Activated CD8-positive, alpha-beta memory T cell treated with anti-CD3 and anti-CD28 coated beads, Interleukin-2, amount 50 U/mL, for 1 hour (primary cell): Measurements from ENCODE around the gene AGO4.
"Not testable (repeated sequence)": the region's sequence is repeated elsewhere in the genome, so short reads cannot be mapped to it uniquely, and the experiment has no call there.

Experiments
- DNase-seq: peaks from one replicate; pipeline ENCODE4 v3.0.0-alpha.2; 2020; ENCODE audit errors: extremely low read depth

The AGO4 gene

GRCh38 chr1:35807614-35808449, at the start of gene AGO4:
Gene AGO4, plus strand, starts transcription at chr1:35808016. Its CDS starts 401 bp downstream, at chr1:35808417.
- DNase-seq = no peak

GRCh38 chr1:35762141-35762540, 45.7 kb upstream of the AGO4 start:
- no peak for DNase-seq

DNA sequence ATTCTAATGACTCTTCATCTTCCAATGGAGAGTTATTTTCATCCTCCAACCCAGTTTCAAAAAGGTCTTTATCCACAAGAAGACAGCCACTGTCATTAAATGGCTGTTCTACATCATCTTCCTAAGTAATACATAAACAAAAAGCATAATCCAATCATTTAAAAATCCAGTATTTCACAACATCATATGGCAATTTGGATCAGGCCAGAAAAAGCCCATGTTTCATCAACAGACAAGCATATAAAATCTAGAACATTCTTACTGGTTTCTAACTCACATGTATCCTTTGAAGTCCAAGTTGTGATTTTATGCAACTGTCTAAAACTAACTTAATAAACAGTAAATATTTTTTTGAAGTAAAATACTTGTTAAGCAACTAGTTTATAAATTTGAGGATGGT, 44.6 kb upstream of the AGO4 start:
- no peak for DNase-seq

DNA sequence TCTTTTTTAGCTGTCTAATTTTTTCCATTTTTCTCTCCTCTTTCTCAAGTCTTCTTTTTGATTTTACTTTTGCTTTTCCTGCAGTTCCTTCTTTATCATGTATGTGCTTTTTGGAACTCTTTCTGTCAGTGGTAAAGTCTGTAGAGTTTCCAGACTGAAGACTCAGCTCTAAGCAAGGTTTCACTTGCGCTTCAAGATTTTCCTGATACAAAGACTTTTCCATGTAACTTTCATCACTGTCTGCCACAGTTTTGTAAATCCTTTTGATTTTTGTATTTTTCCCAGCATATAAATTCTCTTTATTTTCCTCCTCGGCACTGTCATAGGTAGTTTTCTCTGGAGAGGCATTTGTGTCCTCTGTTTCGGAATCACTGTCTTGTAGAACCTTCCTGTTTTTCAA, 43.5 kb upstream of the AGO4 start:
- no peak for DNase-seq

DNA sequence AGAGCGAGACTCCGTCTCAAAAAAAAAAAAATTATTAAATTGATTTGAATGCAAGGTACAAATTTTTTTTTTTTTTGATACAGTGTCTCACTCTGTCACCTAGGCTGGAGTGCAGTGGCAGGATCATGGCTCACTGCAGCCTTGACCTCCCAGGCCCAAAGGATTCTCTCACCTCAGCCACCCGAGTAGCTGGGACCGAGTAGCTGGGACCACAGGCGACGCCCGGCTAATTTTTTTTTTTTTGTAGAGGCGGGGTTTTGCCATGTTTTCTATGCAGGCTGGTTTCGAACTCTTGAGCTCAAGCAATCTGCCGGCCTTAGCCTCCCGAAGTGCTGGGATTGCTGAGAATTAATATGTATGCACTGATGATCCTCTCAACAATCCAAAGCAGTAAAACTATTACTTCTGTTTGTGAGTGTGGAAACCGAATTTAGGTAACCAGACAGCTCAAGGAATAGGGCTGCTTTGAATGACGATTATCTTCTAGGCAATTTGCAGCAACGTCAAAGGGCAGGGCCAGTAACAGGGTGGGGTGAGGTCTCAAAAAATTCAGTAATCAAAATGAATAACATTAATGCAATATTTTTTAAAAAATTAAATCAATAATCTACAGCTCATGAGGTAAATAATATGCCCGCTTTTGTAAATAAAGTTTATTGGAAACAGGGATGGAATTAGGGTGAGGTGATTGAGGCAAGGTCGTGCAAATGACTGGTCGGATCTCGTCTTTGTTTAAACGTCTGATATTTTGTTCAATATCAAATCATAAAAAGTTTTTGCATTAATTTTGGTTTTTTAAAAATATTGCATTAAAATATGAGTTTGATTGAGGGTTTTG, 39.2 kb upstream of the AGO4 start:
- no peak for DNase-seq

DNA sequence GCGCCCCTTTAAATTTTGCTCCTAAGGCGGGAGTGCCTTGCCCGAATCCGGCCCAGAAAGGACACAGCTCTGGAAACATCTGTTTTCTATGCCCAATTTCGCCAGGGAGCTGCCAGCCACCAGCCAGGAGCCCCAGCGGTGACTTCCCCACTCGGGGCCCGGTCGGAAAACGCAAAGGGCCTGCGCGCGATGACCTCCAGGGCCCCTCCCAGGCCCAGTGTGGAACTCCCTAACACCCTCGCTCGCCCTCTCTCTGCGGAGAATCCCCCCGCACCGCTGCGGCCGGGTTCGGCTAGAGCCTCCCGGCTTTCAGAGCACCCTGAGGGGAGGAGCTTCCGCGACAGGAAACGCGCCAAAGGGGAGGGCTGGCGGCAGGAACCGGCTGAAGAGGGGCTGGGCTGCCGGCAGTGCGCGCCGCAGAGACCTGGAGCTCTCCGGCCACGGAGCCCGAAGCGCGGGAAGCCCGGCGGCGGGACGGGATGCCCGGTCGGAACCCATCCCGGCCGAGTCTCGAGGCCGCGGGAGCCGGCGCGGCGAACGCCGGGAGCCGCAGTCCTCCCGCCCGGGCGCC, 38.5 kb upstream of the AGO4 start:
- DNase-seq = peak; percentile 44

DNA sequence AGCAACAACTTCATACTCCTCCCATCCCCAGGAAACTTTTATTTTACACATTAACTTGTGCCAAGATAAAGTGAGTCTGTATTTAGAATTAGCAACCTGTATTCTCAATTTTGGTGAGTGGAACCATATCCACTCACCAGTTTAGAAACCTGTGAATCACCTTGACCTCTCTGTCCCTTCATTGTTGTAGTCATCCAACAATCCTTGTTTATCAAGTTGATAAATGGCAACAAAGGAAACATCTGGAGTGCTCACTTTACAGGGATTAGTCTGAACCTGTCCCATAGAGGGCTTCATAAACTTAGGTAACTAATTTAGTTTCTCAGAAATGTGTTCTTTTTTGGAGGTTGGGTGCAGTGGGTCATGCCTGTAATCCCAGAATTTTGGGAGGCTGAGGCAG, 34.1 kb upstream of the AGO4 start:
- no peak for DNase-seq

GRCh38 chr1:35776172-35776571, 31.6 kb upstream of the AGO4 start:
- not testable (repeated sequence) for DNase-seq

DNA sequence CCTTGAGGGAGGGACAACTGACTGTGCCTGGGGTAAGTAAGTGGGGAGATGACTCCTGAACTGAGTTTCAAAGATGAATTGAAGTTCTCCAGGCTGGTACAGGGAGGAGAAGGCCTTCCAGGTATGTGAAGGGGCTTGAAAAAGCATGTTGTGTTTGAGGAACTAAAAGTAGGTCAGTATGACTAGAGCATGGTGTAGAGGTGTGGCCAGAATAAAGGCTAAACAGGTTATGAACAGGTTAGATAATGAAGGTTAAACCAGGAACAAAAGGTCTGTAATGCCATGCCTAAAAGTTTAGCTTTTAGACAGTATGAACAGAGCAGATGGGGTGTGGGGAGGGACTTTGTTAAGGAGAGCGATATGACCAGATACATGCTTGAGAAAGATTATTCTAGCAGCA, 30.7 kb upstream of the AGO4 start:
- no peak for DNase-seq

DNA sequence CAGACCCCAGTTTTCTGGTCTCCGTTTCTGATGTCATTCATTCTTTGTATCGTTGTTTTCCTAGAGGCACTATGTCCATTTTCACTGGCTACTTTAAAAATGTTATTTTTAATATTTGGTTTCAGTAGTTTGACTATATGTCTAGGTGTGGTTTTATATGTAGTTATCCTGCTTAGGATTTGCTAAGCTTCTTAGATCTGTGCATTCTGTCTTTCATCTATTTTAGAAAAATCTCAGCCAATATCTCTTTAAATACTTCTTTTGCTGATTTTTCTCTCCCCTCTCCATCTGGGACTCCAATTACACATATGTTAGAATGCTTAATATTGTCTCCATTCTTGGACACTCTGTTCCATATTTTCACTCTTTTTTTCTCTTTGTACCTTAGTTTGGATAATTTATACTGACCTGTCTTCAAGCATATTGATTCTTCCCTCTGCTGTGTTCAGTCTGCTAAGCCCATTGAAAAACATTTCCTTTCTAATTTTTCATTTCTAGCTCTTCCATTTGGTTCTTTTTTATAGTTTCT, 24.7 kb upstream of the AGO4 start:
- DNase-seq = no peak

DNA sequence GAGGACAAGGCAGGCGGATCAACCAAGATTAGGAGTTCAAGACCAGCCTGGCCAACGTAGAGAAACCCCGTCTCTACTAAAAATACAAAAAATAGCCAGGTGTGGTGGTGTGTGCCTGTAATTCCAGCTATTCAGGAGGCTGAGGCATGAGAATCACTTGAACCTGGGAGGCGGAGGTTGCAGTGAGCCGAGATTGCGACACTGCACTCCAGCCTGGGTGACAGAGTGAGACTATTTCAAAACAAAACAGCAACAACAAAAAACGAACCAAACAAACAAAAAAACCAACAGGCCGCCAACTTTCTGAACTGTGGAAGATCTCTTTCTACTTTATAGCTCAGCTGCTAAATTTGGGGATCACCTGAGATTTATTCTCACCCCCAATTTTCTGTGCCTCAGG, 23.5 kb upstream of the AGO4 start:
- DNase-seq = not testable (repeated sequence)

GRCh38 chr1:35788139-35788538, 19.7 kb upstream of the AGO4 start:
- DNase-seq = no peak

DNA sequence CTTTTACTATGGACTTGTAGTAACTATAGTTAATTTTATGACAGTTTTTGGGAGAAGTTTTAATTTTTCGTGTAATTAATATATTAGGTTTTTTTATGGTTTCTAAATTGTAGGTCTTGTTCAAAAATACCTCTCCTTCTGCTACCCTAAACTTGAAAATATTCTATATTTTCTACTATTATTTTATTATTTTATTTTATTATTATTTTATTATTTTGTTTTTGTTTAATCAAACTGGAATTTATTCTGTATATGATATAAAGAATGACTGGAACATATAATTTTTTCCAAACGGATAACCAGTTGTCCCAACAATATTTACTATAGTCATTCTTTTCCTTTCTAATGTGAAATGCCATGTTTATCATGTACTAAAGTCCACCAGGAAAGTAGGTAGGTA, 17.1 kb upstream of the AGO4 start:
- DNase-seq = no peak

DNA sequence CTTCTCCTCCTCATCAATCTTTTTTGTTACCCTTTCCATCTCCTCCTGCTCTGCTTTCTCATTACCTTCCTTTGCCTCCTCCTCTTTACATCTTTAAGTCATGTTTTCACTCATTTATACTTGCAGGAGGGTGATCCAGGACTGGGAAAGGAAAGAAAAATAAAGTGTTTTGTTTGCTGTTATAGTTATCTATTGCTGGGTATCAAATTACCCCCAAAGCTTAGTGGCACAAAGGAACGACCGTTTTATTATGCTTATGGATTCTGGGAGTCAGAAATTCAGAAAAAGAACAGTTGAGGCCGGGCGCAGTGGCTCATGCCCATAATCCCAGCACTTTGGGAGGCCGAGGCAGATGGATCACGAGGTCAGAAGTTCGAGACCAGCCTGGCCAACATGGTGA, 12.5 kb upstream of the AGO4 start:
- no peak for DNase-seq

DNA sequence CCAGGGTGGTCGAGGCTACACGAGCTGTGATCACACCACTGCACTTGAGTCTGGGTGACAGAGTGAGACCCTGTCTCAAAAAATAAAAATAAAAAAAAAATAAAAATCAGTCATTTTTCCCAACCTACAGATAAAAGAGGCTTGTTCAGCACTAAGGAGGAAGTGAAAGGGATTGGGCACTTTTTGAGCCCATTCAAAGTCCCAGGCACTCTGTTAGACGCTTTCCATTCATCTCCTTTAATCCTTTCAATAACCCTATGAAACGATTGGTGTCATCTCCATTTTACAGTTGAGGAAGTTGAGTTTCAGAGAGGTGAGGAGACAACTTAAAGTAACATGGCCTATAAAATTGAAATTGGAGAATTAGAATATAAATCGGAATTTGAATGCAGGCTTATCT, 10.4 kb upstream of the AGO4 start:
- no peak for DNase-seq

DNA sequence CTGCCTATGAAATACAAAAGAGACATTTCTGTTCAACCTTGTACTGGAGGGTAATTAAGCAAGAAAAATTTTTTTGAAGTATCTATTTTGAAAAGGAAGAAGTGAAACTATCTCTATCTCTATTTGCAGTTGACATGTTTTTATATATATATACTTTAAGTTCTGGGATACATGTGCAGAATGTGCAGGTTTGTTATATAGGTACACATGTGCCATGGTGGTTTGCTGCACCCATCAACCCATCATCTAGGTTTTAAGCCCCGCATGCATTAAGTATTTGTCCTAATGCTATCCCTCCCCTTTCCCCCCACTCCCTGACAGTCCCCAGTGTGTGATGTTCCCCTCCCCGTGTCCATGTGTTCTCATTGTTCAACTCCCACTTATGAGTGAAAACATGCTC, 9.8 kb upstream of the AGO4 start:
- not testable (repeated sequence) for DNase-seq

GRCh38 chr1:35800167-35800887, 7.5 kb upstream of the AGO4 start:
- not testable (repeated sequence) for DNase-seq

DNA sequence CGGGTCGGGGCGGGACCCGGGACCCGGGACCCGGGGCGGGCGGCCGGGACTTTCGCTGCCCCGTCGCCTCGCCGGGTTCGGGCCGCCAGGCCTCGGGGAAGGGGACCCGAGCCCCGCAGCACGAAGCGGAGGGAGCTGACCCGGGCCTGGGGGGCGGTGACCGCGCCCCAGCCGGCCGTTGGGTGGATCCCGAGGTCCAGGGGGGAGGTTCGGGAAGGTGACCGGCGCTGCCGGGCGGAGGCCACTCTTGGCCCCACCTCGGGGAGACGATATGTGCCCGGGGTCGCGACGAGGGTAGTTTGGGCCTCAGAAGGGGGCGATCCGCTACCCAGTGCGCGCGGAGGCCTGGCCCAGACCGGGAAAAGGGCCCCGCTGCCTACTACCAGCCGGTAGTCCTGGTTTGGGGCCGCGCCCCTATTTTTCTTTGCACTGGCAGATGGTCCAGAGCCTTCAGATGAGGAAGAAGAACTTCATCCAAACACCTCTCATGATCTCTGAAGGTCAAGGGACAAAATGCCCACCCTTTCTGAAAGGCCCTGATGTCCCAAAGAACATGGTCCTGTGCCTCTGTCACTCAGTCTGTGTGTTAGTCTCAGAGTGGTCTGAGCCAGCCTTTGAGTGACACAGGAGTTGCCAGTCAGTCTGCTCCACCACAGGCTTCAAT, 766 bp downstream of the AGO4 start:
- DNase-seq = no peak

GRCh38 chr1:35809114-35810095, 1.6 kb downstream of the AGO4 start:
- DNase-seq = no peak
